ENCODE measurements around the gene C1orf105. TPM values are rescaled to one million over a fixed set of nuclear protein-coding genes. Genes with fewer than 3 reads are reported as not detected.

The C1orf105 gene
- polyA plus RNA-seq, 1 of the 3 experiments (the other 2 are of a cell fraction): not detected

DNA sequence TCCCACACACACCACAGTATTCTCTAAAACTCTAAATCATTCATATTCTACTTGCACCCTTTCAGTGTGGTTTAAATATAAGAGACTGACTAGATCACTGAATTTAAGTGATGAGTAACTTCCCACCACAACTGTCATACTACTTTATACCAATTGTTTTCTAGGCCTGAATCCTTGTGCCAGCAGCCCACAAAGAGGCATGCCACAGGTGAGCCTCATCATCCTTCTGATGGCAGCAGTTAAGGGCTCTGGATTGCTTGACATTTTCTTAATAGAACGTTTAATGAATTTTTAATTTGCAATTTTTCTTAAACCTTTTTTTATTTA lies 9.6 kb downstream of the C1orf105 start:
- POLR2A ChIA-PET: no interaction called here
- 48% methylated on average over 1 of the region's 1 CpG for WGBS (ENCODE audit: low lambda C conversion rate)

More for the DNA sequence above, 9.6 kb downstream of the C1orf105 start:
- Histone ChIP-seq H3K4me3 (ENCODE audit: low read depth in 2 of 2, low read length in 1 of 2) (no peak overlapping the region), H3K9me2 (no peaks in the 10 kb centered on the region), H3F3A (replicated peaks; ENCODE audit: insufficient read depth) (no peaks in the 10 kb centered on the region), H3K27me3 (ENCODE audit: insufficient read depth) (no peaks in the 10 kb centered on the region), H4K20me1 (ENCODE audit: insufficient read depth) (no peaks in the 10 kb centered on the region), H3K27ac (ENCODE audit: low read depth in 2 of 2, low read length in 1 of 2) (no peak overlapping the region), H3K4me2 (no peak overlapping the region), H3K36me3 (replicated peaks in 1 of 2; ENCODE audit: control insufficient read depth in 1 of 2, insufficient read depth in 2 of 2, low read length in 1 of 2) (no peaks in the 10 kb centered on the region), H3K9ac (no peak overlapping the region), H2AFZ (ENCODE audit: low read depth) (no peak overlapping the region), H3K4me1 (ENCODE audit: control insufficient read depth in 1 of 2, insufficient read depth in 2 of 2, low read depth in 1 of 2, low read length in 1 of 2) (no peaks in the 10 kb centered on the region), H3K79me2 (ENCODE audit: insufficient read depth) (no peaks in the 10 kb centered on the region; the same call in 1 of the 2 replicates), H3K9me3 (no peaks in the 10 kb centered on the region)
- TF ChIP-seq TAF1 (IDR thresholded peaks at IDR 0.05; ENCODE audit: borderline replicate concordance, low read depth, low read length): no peak
- no peak for TF ChIP-seq GATA2 (CRISPR knock-in tag; IDR thresholded peaks at IDR 0.05)
- no peak for TF ChIP-seq SMC3 (IDR thresholded peaks at IDR 0.05; ENCODE audit: low read depth, low read length)
- TF ChIP-seq RXRA (IDR thresholded peaks at IDR 0.05; ENCODE audit: borderline replicate concordance, low read depth): no peak
- no peak for TF ChIP-seq EZH2phosphoT487 (IDR thresholded peaks at IDR 0.05; ENCODE audit: borderline replicate concordance, low read depth)
- TF ChIP-seq MXI1 (IDR thresholded peaks at IDR 0.05; ENCODE audit: low read depth, low read length): no peak
- TF ChIP-seq TEAD4 (IDR thresholded peaks at IDR 0.05; ENCODE audit: borderline replicate concordance, insufficient read depth): no peak
- no peak for TF ChIP-seq SIN3A (IDR thresholded peaks at IDR 0.05; ENCODE audit: borderline replicate concordance, low read depth, low read length)
- no peak for TF ChIP-seq EP300 (IDR thresholded peaks at IDR 0.05; ENCODE audit: borderline replicate concordance in 1 of 2, low read depth in 1 of 2, low read length in 1 of 2)
- TF ChIP-seq, protein P1, sequence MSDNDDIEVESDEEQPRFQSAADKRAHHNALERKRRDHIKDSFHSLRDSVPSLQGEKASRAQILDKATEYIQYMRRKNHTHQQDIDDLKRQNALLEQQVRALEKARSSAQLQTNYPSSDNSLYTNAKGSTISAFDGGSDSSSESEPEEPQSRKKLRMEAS (IDR thresholded peaks at IDR 0.05; ENCODE audit: low read depth): no peak
- TF ChIP-seq, protein P2, sequence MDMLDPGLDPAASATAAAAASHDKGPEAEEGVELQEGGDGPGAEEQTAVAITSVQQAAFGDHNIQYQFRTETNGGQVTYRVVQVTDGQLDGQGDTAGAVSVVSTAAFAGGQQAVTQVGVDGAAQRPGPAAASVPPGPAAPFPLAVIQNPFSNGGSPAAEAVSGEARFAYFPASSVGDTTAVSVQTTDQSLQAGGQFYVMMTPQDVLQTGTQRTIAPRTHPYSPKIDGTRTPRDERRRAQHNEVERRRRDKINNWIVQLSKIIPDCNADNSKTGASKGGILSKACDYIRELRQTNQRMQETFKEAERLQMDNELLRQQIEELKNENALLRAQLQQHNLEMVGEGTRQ (IDR thresholded peaks at IDR 0.05; ENCODE audit: borderline replicate concordance, low read depth, low read length): no peak
- no peak for TF ChIP-seq JUND (IDR thresholded peaks at IDR 0.05)
- TF ChIP-seq ELF1 (IDR thresholded peaks at IDR 0.05): no peak
- TF ChIP-seq, protein P3, sequence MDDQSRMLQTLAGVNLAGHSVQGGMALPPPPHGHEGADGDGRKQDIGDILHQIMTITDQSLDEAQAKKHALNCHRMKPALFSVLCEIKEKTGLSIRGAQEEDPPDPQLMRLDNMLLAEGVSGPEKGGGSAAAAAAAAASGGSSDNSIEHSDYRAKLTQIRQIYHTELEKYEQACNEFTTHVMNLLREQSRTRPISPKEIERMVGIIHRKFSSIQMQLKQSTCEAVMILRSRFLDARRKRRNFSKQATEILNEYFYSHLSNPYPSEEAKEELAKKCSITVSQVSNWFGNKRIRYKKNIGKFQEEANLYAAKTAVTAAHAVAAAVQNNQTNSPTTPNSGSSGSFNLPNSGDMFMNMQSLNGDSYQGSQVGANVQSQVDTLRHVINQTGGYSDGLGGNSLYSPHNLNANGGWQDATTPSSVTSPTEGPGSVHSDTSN (IDR thresholded peaks at IDR 0.05): no peak
- TF ChIP-seq, protein P4, sequence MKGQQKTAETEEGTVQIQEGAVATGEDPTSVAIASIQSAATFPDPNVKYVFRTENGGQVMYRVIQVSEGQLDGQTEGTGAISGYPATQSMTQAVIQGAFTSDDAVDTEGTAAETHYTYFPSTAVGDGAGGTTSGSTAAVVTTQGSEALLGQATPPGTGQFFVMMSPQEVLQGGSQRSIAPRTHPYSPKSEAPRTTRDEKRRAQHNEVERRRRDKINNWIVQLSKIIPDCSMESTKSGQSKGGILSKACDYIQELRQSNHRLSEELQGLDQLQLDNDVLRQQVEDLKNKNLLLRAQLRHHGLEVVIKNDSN (IDR thresholded peaks at IDR 0.05; ENCODE audit: borderline replicate concordance, low read depth): no peak
- no peak for TF ChIP-seq FOXM1 (IDR thresholded peaks at IDR 0.05; ENCODE audit: low read depth)
- no peak for TF ChIP-seq NRF1 (IDR thresholded peaks at IDR 0.05; ENCODE audit: low read depth, low read length)
- TF ChIP-seq, protein P5, sequence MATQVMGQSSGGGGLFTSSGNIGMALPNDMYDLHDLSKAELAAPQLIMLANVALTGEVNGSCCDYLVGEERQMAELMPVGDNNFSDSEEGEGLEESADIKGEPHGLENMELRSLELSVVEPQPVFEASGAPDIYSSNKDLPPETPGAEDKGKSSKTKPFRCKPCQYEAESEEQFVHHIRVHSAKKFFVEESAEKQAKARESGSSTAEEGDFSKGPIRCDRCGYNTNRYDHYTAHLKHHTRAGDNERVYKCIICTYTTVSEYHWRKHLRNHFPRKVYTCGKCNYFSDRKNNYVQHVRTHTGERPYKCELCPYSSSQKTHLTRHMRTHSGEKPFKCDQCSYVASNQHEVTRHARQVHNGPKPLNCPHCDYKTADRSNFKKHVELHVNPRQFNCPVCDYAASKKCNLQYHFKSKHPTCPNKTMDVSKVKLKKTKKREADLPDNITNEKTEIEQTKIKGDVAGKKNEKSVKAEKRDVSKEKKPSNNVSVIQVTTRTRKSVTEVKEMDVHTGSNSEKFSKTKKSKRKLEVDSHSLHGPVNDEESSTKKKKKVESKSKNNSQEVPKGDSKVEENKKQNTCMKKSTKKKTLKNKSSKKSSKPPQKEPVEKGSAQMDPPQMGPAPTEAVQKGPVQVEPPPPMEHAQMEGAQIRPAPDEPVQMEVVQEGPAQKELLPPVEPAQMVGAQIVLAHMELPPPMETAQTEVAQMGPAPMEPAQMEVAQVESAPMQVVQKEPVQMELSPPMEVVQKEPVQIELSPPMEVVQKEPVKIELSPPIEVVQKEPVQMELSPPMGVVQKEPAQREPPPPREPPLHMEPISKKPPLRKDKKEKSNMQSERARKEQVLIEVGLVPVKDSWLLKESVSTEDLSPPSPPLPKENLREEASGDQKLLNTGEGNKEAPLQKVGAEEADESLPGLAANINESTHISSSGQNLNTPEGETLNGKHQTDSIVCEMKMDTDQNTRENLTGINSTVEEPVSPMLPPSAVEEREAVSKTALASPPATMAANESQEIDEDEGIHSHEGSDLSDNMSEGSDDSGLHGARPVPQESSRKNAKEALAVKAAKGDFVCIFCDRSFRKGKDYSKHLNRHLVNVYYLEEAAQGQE (IDR thresholded peaks at IDR 0.05; ENCODE audit: low read depth, low read length): no peak
- no peak for TF ChIP-seq MEF2A (IDR thresholded peaks at IDR 0.05; ENCODE audit: borderline replicate concordance, low read depth)
- TF ChIP-seq, protein P6, sequence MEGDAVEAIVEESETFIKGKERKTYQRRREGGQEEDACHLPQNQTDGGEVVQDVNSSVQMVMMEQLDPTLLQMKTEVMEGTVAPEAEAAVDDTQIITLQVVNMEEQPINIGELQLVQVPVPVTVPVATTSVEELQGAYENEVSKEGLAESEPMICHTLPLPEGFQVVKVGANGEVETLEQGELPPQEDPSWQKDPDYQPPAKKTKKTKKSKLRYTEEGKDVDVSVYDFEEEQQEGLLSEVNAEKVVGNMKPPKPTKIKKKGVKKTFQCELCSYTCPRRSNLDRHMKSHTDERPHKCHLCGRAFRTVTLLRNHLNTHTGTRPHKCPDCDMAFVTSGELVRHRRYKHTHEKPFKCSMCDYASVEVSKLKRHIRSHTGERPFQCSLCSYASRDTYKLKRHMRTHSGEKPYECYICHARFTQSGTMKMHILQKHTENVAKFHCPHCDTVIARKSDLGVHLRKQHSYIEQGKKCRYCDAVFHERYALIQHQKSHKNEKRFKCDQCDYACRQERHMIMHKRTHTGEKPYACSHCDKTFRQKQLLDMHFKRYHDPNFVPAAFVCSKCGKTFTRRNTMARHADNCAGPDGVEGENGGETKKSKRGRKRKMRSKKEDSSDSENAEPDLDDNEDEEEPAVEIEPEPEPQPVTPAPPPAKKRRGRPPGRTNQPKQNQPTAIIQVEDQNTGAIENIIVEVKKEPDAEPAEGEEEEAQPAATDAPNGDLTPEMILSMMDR (IDR thresholded peaks at IDR 0.05): no peak
- CTCF ChIA-PET: interaction anchor here (0.6 to 5.5 kb wide), 12 partner anchors 8 to 629 kb away, joined by 3 to 31 read pairs (median 4); partner anchors contain the start of genes C1orf105 and PIGC
- DNase-seq: no peak

Data from SK-N-SH (cell line).